GM19025 (cell line): ENCODE data around the gene COX6A1.
"Not testable (repeated sequence)": the region's sequence is repeated elsewhere in the genome, so short reads cannot be mapped to it uniquely, and the experiment has no call there.

Source experiments
- ATAC-seq: cut with Tn5 transposase; IDR thresholded peaks from one replicate; pipeline ENCODE4 v1.9.1; 2021; ENCODE audit warnings: mild to moderate bottlenecking, low read depth, moderate library complexity; ENCODE audit not compliant: unreplicated experiment

COX6A1 gene

GRCh38 chr12:120466560-120467315 is 28.8 kb downstream of the COX6A1 start:
- ATAC-seq = no peak

GRCh38 chr12:120467439-120467838 is 29.5 kb downstream of the COX6A1 start:
- ATAC-seq = no peak

GRCh38 chr12:120468325-120468820 is 30.5 kb downstream of the COX6A1 start:
- no peak for ATAC-seq

- ATAC-seq = peak; percentile 18
Observed at GRCh38 chr12:120468821-120469449, 31.0 kb downstream of the COX6A1 start.

GRCh38 chr12:120469450-120470149 is 31.7 kb downstream of the COX6A1 start, which contains the start of gene SRSF9:
Gene SRSF9, minus strand, starts transcription at chr12:120469748. Its CDS starts 139 bp downstream, at chr12:120469609.
- ATAC-seq = peak; percentile 87

GRCh38 chr12:120470150-120470784 is 32.4 kb downstream of the COX6A1 start:
- ATAC-seq = no peak

GRCh38 chr12:120472521-120472920 is 34.6 kb downstream of the COX6A1 start:
- no peak for ATAC-seq

GRCh38 chr12:120473807-120474615 is 36.1 kb downstream of the COX6A1 start:
- ATAC-seq = no peak

- no peak for ATAC-seq
Observed at GRCh38 chr12:120474616-120474960, 36.7 kb downstream of the COX6A1 start.

GRCh38 chr12:120475643-120476042 is 37.7 kb downstream of the COX6A1 start:
- ATAC-seq = no peak

- no peak for ATAC-seq
Observed at GRCh38 chr12:120479458-120479857, 41.5 kb downstream of the COX6A1 start.

GRCh38 chr12:120480211-120480610 is 42.3 kb downstream of the COX6A1 start:
- ATAC-seq = no peak

- ATAC-seq = no peak
Observed at GRCh38 chr12:120481022-120481767, 43.3 kb downstream of the COX6A1 start.

GRCh38 chr12:120483621-120484020 is 45.7 kb downstream of the COX6A1 start:
- no peak for ATAC-seq

GRCh38 chr12:120485961-120486881 is 48.3 kb downstream of the COX6A1 start:
- no peak for ATAC-seq

- ATAC-seq = not testable (repeated sequence)
Observed at GRCh38 chr12:120487552-120487951, 49.6 kb downstream of the COX6A1 start.

GRCh38 chr12:120488057-120488640 is 50.2 kb downstream of the COX6A1 start:
- ATAC-seq = no peak

- ATAC-seq = no peak
Observed at GRCh38 chr12:120489018-120489417, 51.1 kb downstream of the COX6A1 start.
